Stomach (tissue), 19 donors: ENCODE data around the gene MYL12B. TPM values are rescaled to one million over a fixed set of nuclear protein-coding genes. Genes with fewer than 3 reads are reported as not detected.

Experiments used
- DNase-seq, 2 donors: peaks; one replicate each; pipeline versions ENCODE4 v3.0.0 to v3.0.0-alpha.2; 2013 to 2019
- H3K27ac ChIP-seq, 5 donors: fragments of 200-600 bp in 4 of 5; sonication (generic) in 4 of 5; one replicate each; pipeline ENCODE4 v1.5.1; 2013 to 2019; ENCODE audit warnings: mild to moderate bottlenecking in 1 of 5, moderate library complexity in 1 of 5
- H3K27me3 ChIP-seq, 3 donors: fragments of 200-600 bp; sonication (generic); one replicate each; pipeline ENCODE4 v1.5.1; 2017 to 2019; ENCODE audit warnings: mixed run types in 1 of 3
- H3K36me3 ChIP-seq, 4 donors: fragments of 200-600 bp; sonication (generic); 1 replicate in 3 of 4; 2 replicates in 1 of 4; pipeline ENCODE4 v1.5.1; 2016 to 2019
- H3K4me1 ChIP-seq, 4 donors: fragments of 200-600 bp; sonication (generic); one replicate each; pipeline ENCODE4 v1.5.1; 2016 to 2019
- H3K4me3 ChIP-seq, 4 donors: fragments of 200-600 bp; sonication (generic) in 3 of 4; one replicate each; pipeline ENCODE4 v1.5.1; 2016 to 2019; ENCODE audit warnings: mild to moderate bottlenecking in 1 of 4
- H3K9me3 ChIP-seq, 4 donors: fragments of 200-600 bp; sonication (generic); one replicate each; pipeline ENCODE4 v1.5.1; 2016 to 2019
- CTCF ChIP-seq, 7 experiments: fragments of 450-650 bp in 4 of 7; fragments of 200-600 bp in 3 of 7; sonication (generic) in 3 of 7; IDR thresholded peaks; one replicate each; pipeline ENCODE4 v1.5.1; 2016 to 2019; ENCODE audit warnings: antibody characterized with exemption in 7 of 7, control low read depth in 2 of 7, mild to moderate bottlenecking in 1 of 7
- EP300 ChIP-seq: sonication (generic); formaldehyde crosslinking; IDR thresholded peaks from one replicate; pipeline ENCODE4 v1.6.1; 2017; ENCODE audit warnings: antibody characterized with exemption
- POLR2A ChIP-seq, 4 donors: fragments of 450-650 bp; IDR thresholded peaks; one replicate each; pipeline ENCODE4 v1.6.1; 2016; ENCODE audit warnings: antibody characterized with exemption in 4 of 4, control low read depth in 2 of 4, mild to moderate bottlenecking in 1 of 4, moderate library complexity in 1 of 4
- POLR2AphosphoS5 ChIP-seq, 3 donors: sonication (generic); formaldehyde crosslinking; IDR thresholded peaks; one replicate each; pipeline ENCODE4 v1.6.1; 2016; ENCODE audit warnings: antibody characterized with exemption in 3 of 3
- WGBS, 5 donors: extraction: QIAGEN DNeasy Blood & Tissue Kit in 3 of 5; methylation state at CpG; one replicate each; pipeline versions ENCODE4 v1.1.5 to v1.1.7; 2013 to 2018; 5-methylcytosine and 5-hydroxymethylcytosine counted together
- intact Hi-C: fragments of 100-400 bp; cut with DNase I; formaldehyde crosslinking; loops from one replicate; pipeline ENCODE4 v1.15.1; 2023; ENCODE audit warnings: low total_unique reads
- long read RNA-seq, 10 donors: transcript quantifications; one replicate each; lab custom pipeline, GENCODE V29; 2026
- polyA plus RNA-seq, 3 donors: library from polyadenylated mRNA; stranded (reverse); fragments of 200-250 nt; gene quantifications; one replicate each; pipeline ENCODE4 v1.2.3, GENCODE V29; 2013
- total RNA-seq, 5 donors: library from RNA; depleted of rRNA; stranded (reverse); fragments of >200 nt; gene quantifications; one replicate each; pipeline versions ENCODE4 v1.1.0 to v1.2.3, GENCODE V29; 2014 to 2016
- donor health status: healthy with polysubstance abuse.
- donor health status: Bipolar disorder and iron deficiency.
- donor health status: healthy.

Gene MYL12B
- 100 to 1,000 TPM in 4 of 5 donors, 10 to 100 TPM in 1; 89.2 to 329 (median 206) TPM for total RNA-seq
- polyA plus RNA-seq, result 100 to 1,000 TPM; 439 to 738 (median 639) TPM
- long read RNA-seq, donor 1, transcript MYL12B-201 (4 exons, 1,210 nt), result major isoform, 69 of 82 reads
- long read RNA-seq, donor 1, partial matches to known transcripts, result 11 of 82 reads
- long read RNA-seq, donor 1, other reads (novel, unspliced or antisense), result 0 of 82 reads
- long read RNA-seq, donor 2, transcript MYL12B-201 (4 exons, 1,210 nt), result major isoform, 138 of 140 reads
- long read RNA-seq, donor 2, partial matches to known transcripts, result 0 of 140 reads
- long read RNA-seq, donor 2, other reads (novel, unspliced or antisense), result 0 of 140 reads
- long read RNA-seq, donor 3, transcript MYL12B-201 (4 exons, 1,210 nt), result major isoform, 77 of 82 reads
- long read RNA-seq, donor 3, partial matches to known transcripts, result 5 of 82 reads
- long read RNA-seq, donor 3, other reads (novel, unspliced or antisense), result 0 of 82 reads
- long read RNA-seq, donor 4, transcript MYL12B-201 (4 exons, 1,210 nt), result major isoform, 27 of 35 reads
- long read RNA-seq, donor 4, partial matches to known transcripts, result 8 of 35 reads
- long read RNA-seq, donor 4, other reads (novel, unspliced or antisense), result 0 of 35 reads
- long read RNA-seq, donor 5, transcript MYL12B-201 (4 exons, 1,210 nt), result major isoform, 163 of 163 reads
- long read RNA-seq, donor 5, partial matches to known transcripts, result 0 of 163 reads
- long read RNA-seq, donor 5, other reads (novel, unspliced or antisense), result 0 of 163 reads
- long read RNA-seq, donor 6, transcript MYL12B-201 (4 exons, 1,210 nt), result major isoform, 332 of 553 reads
- long read RNA-seq, donor 6, partial matches to known transcripts, result 218 of 553 reads
- long read RNA-seq, donor 6, other reads (novel, unspliced or antisense), result 0 of 553 reads
- long read RNA-seq, donor 7, transcript MYL12B-201 (4 exons, 1,210 nt), result major isoform, 212 of 227 reads
- long read RNA-seq, donor 7, partial matches to known transcripts, result 14 of 227 reads
- long read RNA-seq, donor 7, other reads (novel, unspliced or antisense), result 0 of 227 reads
- long read RNA-seq, donor 8, transcript MYL12B-201 (4 exons, 1,210 nt), result major isoform, 158 of 165 reads
- long read RNA-seq, donor 8, partial matches to known transcripts, result 7 of 165 reads
- long read RNA-seq, donor 8, other reads (novel, unspliced or antisense), result 0 of 165 reads
- long read RNA-seq, donor 9, transcript MYL12B-201 (4 exons, 1,210 nt), result major isoform, 127 of 134 reads
- long read RNA-seq, donor 9, partial matches to known transcripts, result 7 of 134 reads
- long read RNA-seq, donor 9, other reads (novel, unspliced or antisense), result 0 of 134 reads
- long read RNA-seq, donor 10, transcript MYL12B-201 (4 exons, 1,210 nt), result major isoform, 78 of 83 reads
- long read RNA-seq, donor 10, partial matches to known transcripts, result 5 of 83 reads
- long read RNA-seq, donor 10, other reads (novel, unspliced or antisense), result 0 of 83 reads

GRCh38 chr18:3261373-3262233 is at the start of gene MYL12B:
TSS of gene MYL12B (plus strand) at chr18:3262133. CDS start at chr18:3272899, 10,766 bp downstream.
- Histone ChIP-seq H3K9me3 (no peaks in the 10 kb centered on the region), H3K27me3 (no peaks in the 10 kb centered on the region), H3K36me3 (peaks cover 20 to 25% (median 22%) of the 10 kb centered on the region in 4 donors), H3K27ac (peak within 1 kb of the TSS; percentile 96 to 99 (median 98)), H3K4me3 (peak within 1 kb of the TSS; percentile 89 to 98 (median 92)), H3K4me1 (peaks cover 53 to 70% (median 63%) of the 10 kb centered on the region in 4 donors)
- WGBS, 5 donors, result 0% methylated on average over 46 to 84 of the region's 84 CpGs
- intact Hi-C loops, result no loop called here
- peak; percentile 84 to 95 for DNase-seq
- TF ChIP-seq POLR2AphosphoS5 (IDR thresholded peaks at IDR 0.05) (peak; percentile 79 to 93 (median 88)), EP300 (no peak), POLR2A (IDR thresholded peaks at IDR 0.05) (peak in 1 of 4 donors; percentile 64), CTCF (IDR thresholded peaks at IDR 0.05) (peak in 1 of 7 experiments; percentile 5)

- intact Hi-C loops, result no loop called here
- Histone ChIP-seq H3K36me3 (peaks cover 0 to 12% (median 5%) of the 10 kb centered on the region in 4 donors), H3K27ac (peak overlapping the region in 2 of 5 donors; percentile 37 to 40), H3K4me3 (no peak overlapping the region), H3K9me3 (no peaks in the 10 kb centered on the region), H3K27me3 (no peaks in the 10 kb centered on the region), H3K4me1 (peaks cover 0 to 42% (median 23%) of the 10 kb centered on the region in 4 donors)
- 67 to 86% (median 75%) methylated on average over 4 of the region's 4 CpGs for WGBS, 5 donors
- TF ChIP-seq CTCF (IDR thresholded peaks at IDR 0.05), result no peak
- TF ChIP-seq POLR2AphosphoS5 (IDR thresholded peaks at IDR 0.05), result no peak
- no peak for TF ChIP-seq EP300
- TF ChIP-seq POLR2A (IDR thresholded peaks at IDR 0.05), result no peak
- DNase-seq, result peak in 1 of 2 donors; percentile 33
These were observed 49.3 kb upstream of the MYL12B start for GRCh38 chr18:3212657-3213056.

GRCh38 chr18:3213300-3214059 is 48.5 kb upstream of the MYL12B start:
- H3K9me3 ChIP-seq, result no peaks in the 10 kb centered on the region
- H3K36me3 ChIP-seq, result peaks cover 0 to 12% (median 5%) of the 10 kb centered on the region in 4 donors
- no peak overlapping the region for H3K4me3 ChIP-seq
- 32 to 41% (median 36%) methylated on average over 6 of the region's 6 CpGs for WGBS, 5 donors
- intact Hi-C loops, result no loop called here
- H3K27me3 ChIP-seq, result no peaks in the 10 kb centered on the region
- peaks cover 0 to 50% (median 28%) of the 10 kb centered on the region in 4 donors for H3K4me1 ChIP-seq
- peak in 1 of 2 donors; percentile 74 for DNase-seq
- no peak for TF ChIP-seq POLR2A (IDR thresholded peaks at IDR 0.05)
- TF ChIP-seq CTCF (IDR thresholded peaks at IDR 0.05), result no peak
- TF ChIP-seq EP300, result no peak
- TF ChIP-seq POLR2AphosphoS5 (IDR thresholded peaks at IDR 0.05), result no peak
- peak overlapping the region in 3 of 5 donors; percentile 9 to 40 (median 37) for H3K27ac ChIP-seq
